Tibial nerve (tissue), 3 donors: ENCODE results near the gene TGM3.

Source experiments
- POLR2A ChIP-seq, 2 donors: fragments of 450-650 bp; IDR thresholded peaks; one replicate each; pipeline ENCODE4 v1.6.1; 2017; ENCODE audit warnings: antibody characterized with exemption in 2 of 2, mild to moderate bottlenecking in 2 of 2, moderate library complexity in 2 of 2
- TF ChIP-seq, protein P1 (sequence below), 5 experiments: fragments of 200-600 bp in 3 of 5; fragments of 450-650 bp in 2 of 5; sonication (generic) in 3 of 5; IDR thresholded peaks; one replicate each; pipeline ENCODE4 v1.5.1; 2016 to 2019; ENCODE audit warnings: antibody characterized with exemption in 5 of 5, mild to moderate bottlenecking in 3 of 5, moderate library complexity in 2 of 5

DNA sequence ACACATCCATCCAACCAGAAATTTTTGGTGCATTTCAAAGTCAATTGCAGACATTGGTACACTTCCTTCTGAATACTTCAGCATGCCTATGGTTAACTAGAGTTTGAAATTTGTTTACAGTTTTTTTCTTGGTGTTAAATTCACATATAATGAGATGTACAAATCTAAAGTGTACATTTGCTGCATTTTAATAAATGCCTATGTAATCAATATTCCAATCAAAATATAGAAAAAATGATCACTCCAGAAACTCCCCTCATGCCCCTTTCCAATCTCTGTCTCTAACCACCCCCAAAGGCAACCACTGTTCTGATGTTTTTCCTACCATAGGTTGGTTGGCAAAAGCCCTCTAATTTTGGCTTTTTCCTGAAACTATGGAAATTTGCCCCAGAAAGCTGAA is 77.3 kb downstream of the TGM3 start:
- TF ChIP-seq, protein P1, sequence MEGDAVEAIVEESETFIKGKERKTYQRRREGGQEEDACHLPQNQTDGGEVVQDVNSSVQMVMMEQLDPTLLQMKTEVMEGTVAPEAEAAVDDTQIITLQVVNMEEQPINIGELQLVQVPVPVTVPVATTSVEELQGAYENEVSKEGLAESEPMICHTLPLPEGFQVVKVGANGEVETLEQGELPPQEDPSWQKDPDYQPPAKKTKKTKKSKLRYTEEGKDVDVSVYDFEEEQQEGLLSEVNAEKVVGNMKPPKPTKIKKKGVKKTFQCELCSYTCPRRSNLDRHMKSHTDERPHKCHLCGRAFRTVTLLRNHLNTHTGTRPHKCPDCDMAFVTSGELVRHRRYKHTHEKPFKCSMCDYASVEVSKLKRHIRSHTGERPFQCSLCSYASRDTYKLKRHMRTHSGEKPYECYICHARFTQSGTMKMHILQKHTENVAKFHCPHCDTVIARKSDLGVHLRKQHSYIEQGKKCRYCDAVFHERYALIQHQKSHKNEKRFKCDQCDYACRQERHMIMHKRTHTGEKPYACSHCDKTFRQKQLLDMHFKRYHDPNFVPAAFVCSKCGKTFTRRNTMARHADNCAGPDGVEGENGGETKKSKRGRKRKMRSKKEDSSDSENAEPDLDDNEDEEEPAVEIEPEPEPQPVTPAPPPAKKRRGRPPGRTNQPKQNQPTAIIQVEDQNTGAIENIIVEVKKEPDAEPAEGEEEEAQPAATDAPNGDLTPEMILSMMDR (IDR thresholded peaks at IDR 0.05): no peak
- no peak for TF ChIP-seq POLR2A (IDR thresholded peaks at IDR 0.05)
